Activated effector memory CD4-positive, alpha-beta T cell treated with Interleukin-2 at 50 U/mL for 16 hours (primary cell): ENCODE data around the gene SLC41A3.

Experiments
- DNase-seq: peaks from one replicate; pipeline ENCODE4 v3.0.0-alpha.2; 2020

Gene SLC41A3

GRCh38 chr3:126119008-126119675 is 35.2 kb upstream of the SLC41A3 start:
- DNase-seq, result no peak

DNA sequence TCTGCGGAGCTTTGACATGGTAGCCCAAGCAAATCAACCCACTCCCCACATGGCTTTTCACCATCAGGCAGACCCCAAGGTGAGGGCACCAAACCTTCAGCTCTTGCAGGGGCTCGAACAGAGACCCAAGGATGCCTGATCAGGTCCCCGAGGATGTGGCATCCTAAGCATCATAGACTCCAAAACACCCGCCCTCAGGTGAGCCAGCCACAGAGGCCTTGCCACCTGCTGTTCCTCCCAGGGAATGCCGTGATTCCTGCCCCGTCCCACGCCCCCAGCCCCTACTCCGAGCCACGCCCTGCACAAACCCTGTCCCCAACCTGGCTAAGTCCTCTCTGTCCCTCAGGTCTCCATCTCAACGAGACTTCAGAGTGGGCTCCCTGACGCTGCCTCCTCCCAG is 34.7 kb upstream of the SLC41A3 start:
- no peak for DNase-seq

- no peak for DNase-seq
Observed at GRCh38 chr3:126117786-126118185, 33.9 kb upstream of the SLC41A3 start.

- no peak for DNase-seq
Observed at GRCh38 chr3:126117212-126117611, 33.3 kb upstream of the SLC41A3 start.

GRCh38 chr3:126116526-126116925 is 32.6 kb upstream of the SLC41A3 start:
- DNase-seq, result no peak

GRCh38 chr3:126114443-126115386 is 30.8 kb upstream of the SLC41A3 start:
- no peak for DNase-seq

DNA sequence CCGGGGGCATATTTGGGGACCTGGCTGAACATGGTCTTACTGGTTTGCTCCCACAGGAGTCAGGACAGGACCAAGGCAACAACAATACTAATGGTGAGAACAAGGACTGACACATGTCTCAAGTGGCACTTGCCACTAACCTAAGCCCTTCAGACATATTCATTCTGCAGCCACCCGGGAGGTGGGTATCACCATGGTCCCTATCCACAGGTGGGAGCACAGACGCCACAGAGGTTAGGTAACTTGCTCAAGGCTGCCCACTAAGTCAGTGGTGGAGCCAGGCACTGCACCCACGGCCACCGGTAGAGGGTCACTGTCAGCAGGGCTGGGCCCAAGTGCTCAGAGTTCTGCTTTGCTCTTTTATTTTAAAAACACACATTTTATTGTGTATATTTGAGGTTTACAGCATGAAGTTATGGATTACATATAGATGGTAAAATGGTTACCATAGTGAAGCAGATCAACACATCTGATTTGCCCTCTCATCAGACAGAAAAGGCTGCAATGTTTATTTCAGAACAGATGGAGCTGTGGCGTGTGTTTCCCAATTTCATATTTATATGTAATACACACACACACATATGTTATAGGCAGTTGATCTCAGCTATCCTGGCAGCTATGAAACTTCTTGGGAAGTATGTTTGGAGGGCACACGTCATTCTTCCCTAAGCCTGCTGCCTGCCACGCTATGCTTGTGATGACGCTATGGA is 30.0 kb upstream of the SLC41A3 start:
- DNase-seq, result no peak

DNA sequence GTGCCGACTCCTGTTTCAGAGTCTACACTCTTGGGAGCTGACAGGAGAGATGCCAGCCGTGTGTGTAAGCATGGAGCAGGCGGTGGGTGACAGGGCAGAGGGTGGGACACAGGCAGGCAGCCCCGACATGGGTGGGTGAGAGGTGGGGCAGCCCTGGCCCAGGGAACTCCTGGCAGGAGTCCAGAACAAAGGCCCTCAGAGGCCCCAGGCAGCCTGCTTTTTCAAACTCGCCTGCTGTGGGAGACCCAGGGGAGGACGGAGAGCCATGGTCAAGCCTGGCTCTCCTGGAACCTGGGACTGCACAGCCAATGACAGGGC is 29.3 kb upstream of the SLC41A3 start:
- DNase-seq, result no peak

DNA sequence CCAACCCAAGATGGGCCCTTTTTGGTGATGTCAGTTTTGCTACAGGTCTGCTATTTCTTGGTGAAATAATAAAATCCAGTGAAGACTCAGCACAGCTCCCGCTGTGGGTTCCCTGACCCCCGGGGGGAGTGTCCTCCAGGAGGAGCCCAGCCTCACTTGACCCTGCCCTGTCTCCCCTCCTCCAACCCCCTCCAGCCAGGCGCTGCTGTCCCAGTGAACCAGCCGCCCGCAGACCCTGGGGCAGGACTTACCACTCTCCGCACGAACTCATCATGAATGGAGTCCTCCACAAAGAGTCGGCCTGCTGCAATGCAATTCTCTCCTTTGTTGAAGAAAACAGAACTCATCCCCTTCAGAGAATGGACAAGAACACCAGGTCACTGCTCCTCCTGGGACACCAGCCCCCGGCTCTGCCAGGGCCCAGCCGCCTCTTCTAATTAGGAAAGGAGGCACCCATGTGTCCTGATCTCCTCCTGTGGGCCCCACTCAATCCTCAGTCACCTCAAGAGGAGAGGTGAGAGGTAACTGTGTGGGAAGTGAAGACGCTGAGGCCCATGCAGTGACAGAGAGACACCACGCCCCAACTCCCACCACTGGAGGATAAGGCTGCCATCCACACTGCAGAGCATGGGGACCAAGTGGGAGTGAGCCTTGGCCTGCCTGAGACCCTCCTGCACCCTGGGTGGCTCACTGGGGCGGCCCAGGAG is 28.8 kb upstream of the SLC41A3 start:
- DNase-seq, result no peak

- DNase-seq, result no peak
Observed at GRCh38 chr3:126111566-126112475, 27.9 kb upstream of the SLC41A3 start.

GRCh38 chr3:126111126-126111551 is 27.2 kb upstream of the SLC41A3 start:
- no peak for DNase-seq

DNA sequence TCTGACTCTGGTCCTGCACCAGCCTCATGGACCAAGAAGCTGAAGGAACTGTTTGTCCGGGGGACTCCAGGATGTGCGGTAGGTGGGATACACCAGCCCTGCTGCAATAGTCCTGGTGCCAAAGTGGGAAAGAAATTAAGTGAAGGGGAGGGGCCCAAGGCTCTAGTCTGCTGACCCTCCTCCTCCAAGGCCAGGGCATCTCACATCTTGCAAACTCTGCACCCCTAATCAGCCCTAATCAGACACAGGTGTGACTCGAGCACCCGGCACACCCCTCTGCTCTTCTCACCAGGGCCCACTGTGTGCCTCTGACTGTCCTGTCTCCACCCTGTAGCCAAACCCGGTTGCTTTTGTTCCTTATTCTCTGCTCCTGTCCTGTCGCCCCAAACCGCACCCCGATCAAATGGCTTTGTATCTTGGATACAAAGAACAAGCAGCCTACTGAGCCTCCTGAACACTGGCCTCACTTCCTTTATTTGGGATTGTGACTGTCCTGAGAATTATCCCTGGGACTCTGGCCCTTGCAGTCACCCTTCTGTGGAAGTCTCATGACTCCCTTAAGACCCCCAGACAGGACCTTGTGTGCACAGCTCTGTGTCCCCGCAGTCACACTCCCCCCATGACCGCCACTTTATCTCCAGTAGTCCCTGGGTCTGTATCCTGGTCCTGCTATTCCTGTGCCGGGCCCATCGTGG is 26.7 kb upstream of the SLC41A3 start:
- no peak for DNase-seq

GRCh38 chr3:126109880-126110235 is 25.9 kb upstream of the SLC41A3 start:
- DNase-seq, result no peak

GRCh38 chr3:126109146-126109879 is 25.4 kb upstream of the SLC41A3 start:
- no peak for DNase-seq

GRCh38 chr3:126108676-126109050 is 24.7 kb upstream of the SLC41A3 start:
- no peak for DNase-seq

GRCh38 chr3:126107957-126108675 is 24.2 kb upstream of the SLC41A3 start:
- DNase-seq, result no peak

GRCh38 chr3:126107203-126107939 is 23.4 kb upstream of the SLC41A3 start:
- no peak for DNase-seq

- DNase-seq, result no peak
Observed at GRCh38 chr3:126106336-126107202, 22.6 kb upstream of the SLC41A3 start.
